Subcutaneous preadipocyte (primary cell): ENCODE measurements around the gene NINL. TPM values are rescaled to one million over a fixed set of nuclear protein-coding genes. Genes with fewer than 3 reads are reported as not detected.

ENCODE experiments used
- small RNA-seq: library from RNA; depleted of rRNA; stranded (forward); fragments of <200 nt; gene quantifications from one replicate; pipeline ENCODE3, GENCODE V24; 2012
- total RNA-seq: library from RNA; depleted of rRNA; stranded (reverse); fragments of >200 nt; gene quantifications from 2 replicates; pipeline ENCODE4 v1.2.3, GENCODE V29; 2012

Gene NINL
- total RNA-seq: 4.8 and 5.7 TPM in 2 replicates

DNA sequence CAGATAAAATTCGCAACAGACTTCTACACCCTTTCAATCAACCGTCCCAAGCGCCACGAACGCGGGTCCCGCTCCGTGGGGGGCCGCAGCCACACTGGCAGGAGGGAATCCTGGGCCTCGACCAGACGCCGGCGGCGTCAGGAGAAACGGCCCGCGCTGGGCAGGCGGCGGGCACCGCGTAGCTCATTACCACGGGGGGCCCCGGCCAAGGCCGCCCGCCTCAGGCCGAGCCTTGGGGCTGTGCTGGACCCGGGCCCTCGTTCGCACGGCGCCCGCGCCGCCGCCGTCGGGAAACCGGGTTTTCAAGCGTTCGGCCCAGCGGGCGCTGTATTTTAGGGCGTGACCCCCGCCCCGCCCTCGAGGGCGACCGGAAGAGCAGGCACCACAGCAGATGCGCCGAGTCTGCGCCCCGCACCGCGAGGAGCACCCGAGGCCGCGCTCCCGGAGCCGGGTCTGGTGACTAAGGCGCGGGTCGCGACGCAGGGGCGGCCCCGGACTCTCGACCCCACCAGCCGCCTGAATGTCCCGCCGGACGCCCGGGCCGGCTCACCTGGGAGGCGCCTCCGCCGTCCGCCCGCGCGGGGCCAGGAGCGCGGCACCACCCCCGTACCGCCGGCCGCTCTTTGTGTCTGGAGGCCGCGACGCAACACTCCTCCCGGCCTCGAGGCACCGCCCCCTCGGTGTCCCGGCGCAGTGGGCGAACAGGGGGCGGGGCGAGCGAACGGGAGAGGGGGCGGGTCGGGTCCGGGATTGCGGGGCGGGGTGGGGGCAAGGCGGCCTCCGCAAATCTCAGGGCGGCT, at the start of gene NINL:
Gene NINL, minus strand, starts transcription at position 627 of the 800 bp plus-strand sequence. CDS start 58,944 bp downstream, outside the sequence.

DNA sequence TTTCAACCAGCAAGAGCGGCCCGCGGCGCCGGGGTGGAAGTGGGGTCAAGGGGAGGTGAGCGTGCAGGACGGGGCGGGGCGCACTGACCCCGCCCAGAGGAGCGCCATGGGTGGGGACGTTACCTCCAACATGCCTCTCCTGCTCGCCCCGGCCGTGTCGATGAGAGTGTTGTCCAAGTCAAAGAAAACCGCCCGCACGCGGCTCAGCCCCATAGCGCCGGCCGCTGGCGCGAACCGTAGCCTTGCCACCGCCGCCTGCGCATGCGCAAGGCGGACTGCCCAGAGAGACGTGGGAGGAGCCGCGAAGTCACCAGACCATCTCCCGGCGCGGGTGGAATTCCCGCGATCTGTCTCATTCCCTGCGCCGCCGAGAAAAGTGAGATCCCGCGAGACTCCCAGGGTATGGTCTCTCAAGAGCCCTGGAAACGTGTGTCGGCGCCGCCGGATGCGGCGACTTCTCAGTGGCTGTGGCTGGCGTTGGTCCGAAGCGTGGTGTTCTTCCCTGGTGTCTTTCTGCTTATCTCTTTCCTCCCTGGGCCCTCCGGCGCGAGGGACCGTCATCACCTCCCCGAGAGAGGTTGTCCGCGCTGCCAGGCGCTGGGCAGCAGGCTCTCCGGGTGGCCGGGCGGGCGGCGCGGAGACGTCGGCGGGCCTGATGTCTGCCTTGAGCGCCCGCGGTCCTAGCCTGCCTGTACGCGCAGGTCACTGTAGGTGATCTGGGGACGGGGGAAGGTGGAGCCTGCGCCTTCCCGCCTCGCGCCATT, 38.6 kb upstream of the NINL start, which contains the start of gene NANP:
Gene NANP, minus strand, starts transcription at position 279 of the 764 bp plus-strand sequence. Its CDS starts 66 bp downstream, at position 213.

DNA sequence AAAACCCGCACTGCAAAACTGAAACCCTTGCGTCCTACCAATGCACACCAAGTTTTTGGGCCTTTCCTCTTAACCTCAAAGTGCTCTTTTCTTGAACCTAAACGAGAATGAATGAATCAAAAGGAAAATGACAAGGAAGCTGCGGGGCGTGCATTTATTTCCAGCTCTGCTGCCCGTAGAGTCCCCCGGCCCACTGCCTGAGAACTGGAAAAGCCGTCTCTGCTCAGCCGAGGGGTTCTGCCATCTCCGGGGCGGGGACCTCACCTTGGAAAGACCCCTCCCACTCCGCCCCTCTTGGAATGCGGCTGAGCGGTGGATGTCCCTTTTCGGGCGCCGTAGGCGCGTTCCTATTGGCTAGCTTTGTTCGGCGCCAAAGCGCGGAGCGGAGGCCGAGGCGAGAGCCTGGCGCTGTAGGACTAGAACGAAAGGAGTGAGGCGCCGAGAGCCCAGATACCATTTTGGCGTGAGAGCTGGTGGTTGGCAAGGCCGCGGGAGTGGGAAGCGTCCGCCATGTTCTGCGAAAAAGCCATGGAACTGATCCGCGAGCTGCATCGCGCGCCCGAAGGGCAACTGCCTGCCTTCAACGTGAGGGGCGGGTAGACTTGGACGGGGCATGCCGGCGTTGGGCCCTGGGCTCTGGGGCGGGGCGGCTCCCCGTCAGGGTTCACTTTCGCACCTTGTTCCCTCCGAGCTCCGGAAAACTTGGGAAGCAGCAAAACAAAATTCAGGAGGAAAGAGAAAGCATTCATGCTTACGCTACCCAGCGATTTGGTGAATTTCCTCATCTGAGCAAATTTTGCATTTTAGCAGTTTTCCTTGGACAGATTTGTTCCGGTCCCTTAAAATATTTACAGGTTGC, 177.8 kb downstream of the NINL start, which contains the start of gene GINS1:
Gene GINS1, plus strand, starts transcription at position 363 of the 859 bp plus-strand sequence. Its CDS starts 148 bp downstream, at position 511.

Small RNAs within 50 kb of the gene (small RNA-seq; reads per million reads assigned to genes)
- gene RNU6ATAC17P: not detected

Other genes starting within 250 kb of the NINL start
- 34.9 and 37.3 TPM in 2 replicates for gene ABHD12, start 194.7 kb downstream of the NINL start, total RNA-seq
- 8.1 and 17.0 TPM in 2 replicates for gene GINS1, start 177.9 kb downstream of the NINL start, total RNA-seq
- gene NANP, start 38.5 kb upstream of the NINL start, total RNA-seq: 6.6 and 10.4 TPM in 2 replicates
- 9.6 and 10.6 TPM in 2 replicates for gene ZNF337, start 111.3 kb upstream of the NINL start, total RNA-seq